Measurements from ENCODE around the gene SBF2.

Gene SBF2

GRCh38 chr11:9827708-9828107, 466.3 kb downstream of the SBF2 start:
- H3K27me3 ChIP-seq (ENCODE audit: control insufficient read depth in 1 of 2, insufficient read depth in 2 of 2, low read length in 2 of 2), result no peaks in the 10 kb centered on the region
- H3K36me3 ChIP-seq (ENCODE audit: control insufficient read depth in 2 of 2, insufficient read depth in 2 of 2, low read length in 2 of 2), result peaks cover 4% of the 10 kb centered on the region in 2 donors
- no peak overlapping the region for H3K27ac ChIP-seq (ENCODE audit: low read length)
- no peak overlapping the region for H3K9ac ChIP-seq (ENCODE audit: low read length in 2 of 2)
- no peaks in the 10 kb centered on the region for H3K9me3 ChIP-seq (ENCODE audit: control insufficient read depth in 2 of 2, low read length in 2 of 2)
- H3K4me1 ChIP-seq (ENCODE audit: control insufficient read depth, insufficient read depth, low read length), result no peaks in the 10 kb centered on the region
- no peak overlapping the region for H3K4me3 ChIP-seq (ENCODE audit: low read length in 2 of 2)

DNA sequence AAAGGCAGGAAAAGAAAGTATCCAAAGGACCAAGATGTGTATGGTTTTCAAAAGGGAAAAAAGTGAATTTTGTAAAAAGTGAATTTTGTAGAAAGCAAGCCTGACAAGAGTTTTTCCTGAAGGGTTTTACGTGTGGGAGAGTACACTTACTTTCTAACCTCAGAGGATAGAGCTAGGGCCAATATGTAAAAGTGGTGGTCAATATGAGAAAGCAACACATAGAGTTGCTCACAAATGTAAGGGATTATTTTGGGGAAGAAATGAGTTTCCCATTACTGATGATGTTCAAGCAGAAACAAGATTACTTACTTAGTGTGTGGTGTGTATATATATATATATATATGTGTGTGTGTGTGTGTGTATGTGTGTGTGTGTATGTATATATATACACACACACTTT, 467.6 kb downstream of the SBF2 start:
- Histone ChIP-seq H3K36me3 (ENCODE audit: control insufficient read depth in 2 of 2, insufficient read depth in 2 of 2, low read length in 2 of 2) (peaks cover under 1 to 4% of the 10 kb centered on the region in 2 donors), H3K27me3 (ENCODE audit: control insufficient read depth in 1 of 2, insufficient read depth in 2 of 2, low read length in 2 of 2) (no peaks in the 10 kb centered on the region), H3K9ac (ENCODE audit: low read length in 2 of 2) (no peak overlapping the region), H3K9me3 (ENCODE audit: control insufficient read depth in 2 of 2, low read length in 2 of 2) (no peaks in the 10 kb centered on the region), H3K4me1 (ENCODE audit: control insufficient read depth, insufficient read depth, low read length) (no peaks in the 10 kb centered on the region), H3K27ac (ENCODE audit: low read length) (no peak overlapping the region), H3K4me3 (ENCODE audit: low read length in 2 of 2) (no peak overlapping the region)

DNA sequence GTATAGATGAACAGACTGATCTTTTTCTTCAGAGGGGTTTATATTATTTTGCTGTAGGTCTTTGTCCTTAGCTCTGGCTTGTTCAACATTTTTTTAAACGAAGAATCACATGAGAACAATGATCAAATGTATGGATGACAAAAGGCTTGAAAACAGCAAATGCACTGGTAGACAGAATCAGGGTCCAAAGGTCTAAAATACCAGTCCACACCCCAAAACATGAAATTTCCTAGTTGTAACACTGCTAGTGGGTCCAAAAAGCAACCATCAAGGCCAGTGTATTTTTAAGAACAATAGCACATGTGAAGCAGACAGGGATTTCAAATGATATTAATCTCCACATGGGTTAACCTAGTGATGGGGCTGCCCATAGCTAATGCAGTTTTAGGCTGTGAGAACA, 468.1 kb downstream of the SBF2 start:
- no peak overlapping the region for H3K27ac ChIP-seq (ENCODE audit: low read length)
- H3K4me3 ChIP-seq (ENCODE audit: low read length in 2 of 2), result no peak overlapping the region
- no peaks in the 10 kb centered on the region for H3K36me3 ChIP-seq (ENCODE audit: control insufficient read depth in 2 of 2, insufficient read depth in 2 of 2, low read length in 2 of 2)
- no peak overlapping the region for H3K9ac ChIP-seq (ENCODE audit: low read length in 2 of 2)
- H3K4me1 ChIP-seq (ENCODE audit: control insufficient read depth, insufficient read depth, low read length), result no peaks in the 10 kb centered on the region
- H3K9me3 ChIP-seq (ENCODE audit: control insufficient read depth in 2 of 2, low read length in 2 of 2), result no peaks in the 10 kb centered on the region
- no peaks in the 10 kb centered on the region for H3K27me3 ChIP-seq (ENCODE audit: control insufficient read depth in 1 of 2, insufficient read depth in 2 of 2, low read length in 2 of 2)

GRCh38 chr11:9825315-9825714, 468.7 kb downstream of the SBF2 start:
- H3K9me3 ChIP-seq (ENCODE audit: control insufficient read depth in 2 of 2, low read length in 2 of 2), result no peaks in the 10 kb centered on the region
- H3K36me3 ChIP-seq (ENCODE audit: control insufficient read depth in 2 of 2, insufficient read depth in 2 of 2, low read length in 2 of 2), result no peaks in the 10 kb centered on the region
- no peak overlapping the region for H3K9ac ChIP-seq (ENCODE audit: low read length in 2 of 2)
- no peak overlapping the region for H3K27ac ChIP-seq (ENCODE audit: low read length)
- H3K27me3 ChIP-seq (ENCODE audit: control insufficient read depth in 1 of 2, insufficient read depth in 2 of 2, low read length in 2 of 2), result no peaks in the 10 kb centered on the region
- no peaks in the 10 kb centered on the region for H3K4me1 ChIP-seq (ENCODE audit: control insufficient read depth, insufficient read depth, low read length)
- H3K4me3 ChIP-seq (ENCODE audit: low read length in 2 of 2), result no peak overlapping the region

GRCh38 chr11:9823887-9824385, 470.1 kb downstream of the SBF2 start:
- H3K4me3 ChIP-seq (ENCODE audit: low read length in 2 of 2), result no peak overlapping the region
- H3K9ac ChIP-seq (ENCODE audit: low read length in 2 of 2), result no peak overlapping the region
- no peaks in the 10 kb centered on the region for H3K4me1 ChIP-seq (ENCODE audit: control insufficient read depth, insufficient read depth, low read length)
- no peaks in the 10 kb centered on the region for H3K27me3 ChIP-seq (ENCODE audit: control insufficient read depth in 1 of 2, insufficient read depth in 2 of 2, low read length in 2 of 2)
- no peaks in the 10 kb centered on the region for H3K36me3 ChIP-seq (ENCODE audit: control insufficient read depth in 2 of 2, insufficient read depth in 2 of 2, low read length in 2 of 2)
- H3K27ac ChIP-seq (ENCODE audit: low read length), result no peak overlapping the region
- H3K9me3 ChIP-seq (ENCODE audit: control insufficient read depth in 2 of 2, low read length in 2 of 2), result no peaks in the 10 kb centered on the region

DNA sequence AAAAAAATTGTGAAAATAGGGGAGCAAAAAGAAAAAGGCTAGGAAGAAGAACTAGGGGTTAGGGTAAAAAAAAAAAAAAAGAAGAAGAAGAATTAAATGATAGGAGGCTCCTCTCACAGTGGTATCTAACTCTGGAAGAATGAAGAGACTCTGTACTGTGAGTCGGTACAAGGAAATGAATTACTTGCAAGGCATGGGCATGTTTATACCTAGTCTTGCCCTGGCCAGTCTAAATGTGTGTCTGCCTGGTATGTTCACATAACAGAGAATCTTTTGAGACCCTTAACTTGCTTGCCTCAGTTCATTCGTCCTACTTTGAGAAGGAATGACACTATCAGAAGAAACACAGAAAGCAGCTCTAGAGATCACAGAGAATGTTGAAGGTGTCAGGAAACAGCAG, 470.6 kb downstream of the SBF2 start:
- H3K4me1 ChIP-seq (ENCODE audit: control insufficient read depth, insufficient read depth, low read length), result no peaks in the 10 kb centered on the region
- H3K9me3 ChIP-seq (ENCODE audit: control insufficient read depth in 2 of 2, low read length in 2 of 2), result no peaks in the 10 kb centered on the region
- no peak overlapping the region for H3K4me3 ChIP-seq (ENCODE audit: low read length in 2 of 2)
- H3K36me3 ChIP-seq (ENCODE audit: control insufficient read depth in 2 of 2, insufficient read depth in 2 of 2, low read length in 2 of 2), result no peaks in the 10 kb centered on the region
- H3K9ac ChIP-seq (ENCODE audit: low read length in 2 of 2), result no peak overlapping the region
- no peaks in the 10 kb centered on the region for H3K27me3 ChIP-seq (ENCODE audit: control insufficient read depth in 1 of 2, insufficient read depth in 2 of 2, low read length in 2 of 2)
- no peak overlapping the region for H3K27ac ChIP-seq (ENCODE audit: low read length)

DNA sequence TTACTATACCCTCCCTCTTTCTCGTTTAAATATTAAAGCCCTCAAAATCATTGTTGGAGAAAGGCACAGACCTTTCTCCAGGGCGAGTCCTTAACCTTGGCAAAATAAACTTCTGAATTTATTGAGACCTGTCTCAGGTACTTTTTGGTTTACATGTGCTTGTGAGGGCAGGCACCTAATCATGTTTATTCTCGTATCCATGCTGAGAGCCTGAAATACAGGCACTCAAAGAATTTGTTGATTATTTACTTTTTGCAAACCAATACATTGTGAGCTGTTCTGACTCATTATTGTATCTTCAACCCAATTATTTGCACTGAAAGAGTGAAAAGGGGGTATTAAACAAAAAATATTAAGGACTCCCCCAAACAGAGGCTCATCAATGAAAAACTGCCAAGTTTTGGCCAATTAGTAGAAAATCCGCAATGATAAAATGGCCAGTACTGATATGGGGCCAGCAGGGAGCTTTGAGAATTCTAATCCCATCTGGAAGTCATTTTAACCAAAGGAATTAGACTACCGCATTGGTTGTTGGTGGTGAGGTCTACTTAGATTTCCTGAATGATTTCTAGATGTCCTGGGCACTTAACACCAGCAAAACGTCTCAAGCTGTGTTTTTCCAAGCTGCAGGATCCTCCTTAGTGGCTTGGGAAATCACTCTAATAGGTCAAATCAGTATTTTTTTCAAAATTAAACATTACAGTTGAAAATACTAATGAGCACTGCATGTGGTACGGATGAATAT, 472.8 kb downstream of the SBF2 start:
- H3K4me1 ChIP-seq (ENCODE audit: control insufficient read depth, insufficient read depth, low read length), result no peaks in the 10 kb centered on the region
- no peaks in the 10 kb centered on the region for H3K9me3 ChIP-seq (ENCODE audit: control insufficient read depth in 2 of 2, low read length in 2 of 2)
- no peaks in the 10 kb centered on the region for H3K36me3 ChIP-seq (ENCODE audit: control insufficient read depth in 2 of 2, insufficient read depth in 2 of 2, low read length in 2 of 2)
- H3K27me3 ChIP-seq (ENCODE audit: control insufficient read depth in 1 of 2, insufficient read depth in 2 of 2, low read length in 2 of 2), result no peaks in the 10 kb centered on the region
- H3K4me3 ChIP-seq (ENCODE audit: low read length in 2 of 2), result no peak overlapping the region
- no peak overlapping the region for H3K9ac ChIP-seq (ENCODE audit: low read length in 2 of 2)
- no peak overlapping the region for H3K27ac ChIP-seq (ENCODE audit: low read length)

GRCh38 chr11:9820260-9820659, 473.8 kb downstream of the SBF2 start:
- H3K27ac ChIP-seq (ENCODE audit: low read length), result no peak overlapping the region
- H3K4me3 ChIP-seq (ENCODE audit: low read length in 2 of 2), result no peak overlapping the region
- H3K9ac ChIP-seq (ENCODE audit: low read length in 2 of 2), result no peak overlapping the region
- H3K4me1 ChIP-seq (ENCODE audit: control insufficient read depth, insufficient read depth, low read length), result no peaks in the 10 kb centered on the region
- H3K36me3 ChIP-seq (ENCODE audit: control insufficient read depth in 2 of 2, insufficient read depth in 2 of 2, low read length in 2 of 2), result peaks cover 0 to 4% of the 10 kb centered on the region in 2 donors
- no peaks in the 10 kb centered on the region for H3K27me3 ChIP-seq (ENCODE audit: control insufficient read depth in 1 of 2, insufficient read depth in 2 of 2, low read length in 2 of 2)
- H3K9me3 ChIP-seq (ENCODE audit: control insufficient read depth in 2 of 2, low read length in 2 of 2), result no peaks in the 10 kb centered on the region

GRCh38 chr11:9817191-9817590, 476.8 kb downstream of the SBF2 start:
- no peaks in the 10 kb centered on the region for H3K4me1 ChIP-seq (ENCODE audit: control insufficient read depth, insufficient read depth, low read length)
- no peak overlapping the region for H3K27ac ChIP-seq (ENCODE audit: low read length)
- no peak overlapping the region for H3K9ac ChIP-seq (ENCODE audit: low read length in 2 of 2)
- H3K27me3 ChIP-seq (ENCODE audit: control insufficient read depth in 1 of 2, insufficient read depth in 2 of 2, low read length in 2 of 2), result no peaks in the 10 kb centered on the region
- H3K36me3 ChIP-seq (ENCODE audit: control insufficient read depth in 2 of 2, insufficient read depth in 2 of 2, low read length in 2 of 2), result peaks cover 0 to 4% of the 10 kb centered on the region in 2 donors
- H3K9me3 ChIP-seq (ENCODE audit: control insufficient read depth in 2 of 2, low read length in 2 of 2), result no peaks in the 10 kb centered on the region
- no peak overlapping the region for H3K4me3 ChIP-seq (ENCODE audit: low read length in 2 of 2)

GRCh38 chr11:9815486-9816136, 478.4 kb downstream of the SBF2 start:
- Histone ChIP-seq H3K4me3 (ENCODE audit: low read length in 2 of 2) (no peak overlapping the region), H3K4me1 (ENCODE audit: control insufficient read depth, insufficient read depth, low read length) (no peaks in the 10 kb centered on the region), H3K9ac (ENCODE audit: low read length in 2 of 2) (no peak overlapping the region), H3K27ac (ENCODE audit: low read length) (no peak overlapping the region), H3K36me3 (ENCODE audit: control insufficient read depth in 2 of 2, insufficient read depth in 2 of 2, low read length in 2 of 2) (peaks cover 3 to 11% of the 10 kb centered on the region in 2 donors), H3K27me3 (ENCODE audit: control insufficient read depth in 1 of 2, insufficient read depth in 2 of 2, low read length in 2 of 2) (no peaks in the 10 kb centered on the region), H3K9me3 (ENCODE audit: control insufficient read depth in 2 of 2, low read length in 2 of 2) (no peaks in the 10 kb centered on the region)

DNA sequence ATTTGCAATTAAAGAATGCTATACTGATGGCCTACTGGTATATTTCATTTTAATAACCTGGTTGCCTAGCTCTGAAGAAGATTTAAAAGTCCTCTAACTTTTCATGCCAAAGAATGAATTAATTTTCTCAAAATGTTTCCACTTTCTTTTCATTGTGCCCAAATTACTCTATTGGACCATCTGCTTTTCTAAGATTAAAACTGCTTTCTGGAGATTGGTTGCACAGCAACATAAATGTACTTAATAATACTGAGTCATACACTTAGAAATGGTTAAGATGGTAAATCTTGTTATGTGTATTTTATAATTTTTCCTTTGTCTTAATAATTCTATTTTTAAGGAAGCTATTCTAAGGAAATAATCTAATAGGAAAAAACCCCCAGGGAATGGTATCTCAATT, 479.9 kb downstream of the SBF2 start:
- no peak overlapping the region for H3K9ac ChIP-seq (ENCODE audit: low read length in 2 of 2)
- H3K36me3 ChIP-seq (ENCODE audit: control insufficient read depth in 2 of 2, insufficient read depth in 2 of 2, low read length in 2 of 2), result peaks cover 3 to 11% of the 10 kb centered on the region in 2 donors
- no peaks in the 10 kb centered on the region for H3K9me3 ChIP-seq (ENCODE audit: control insufficient read depth in 2 of 2, low read length in 2 of 2)
- no peaks in the 10 kb centered on the region for H3K4me1 ChIP-seq (ENCODE audit: control insufficient read depth, insufficient read depth, low read length)
- H3K27me3 ChIP-seq (ENCODE audit: control insufficient read depth in 1 of 2, insufficient read depth in 2 of 2, low read length in 2 of 2), result no peaks in the 10 kb centered on the region
- no peak overlapping the region for H3K4me3 ChIP-seq (ENCODE audit: low read length in 2 of 2)
- H3K27ac ChIP-seq (ENCODE audit: low read length), result no peak overlapping the region

Data from stomach smooth muscle (tissue), 2 donors.